Hypothalamus (tissue), 51 donors: ENCODE measurements around the gene CENPB.

Experiments
- DNase-seq, 51 donors: peaks; one replicate each; lab custom pipeline; 2025; lab: John Stamatoyannopoulos, UW

CENPB gene

DNA sequence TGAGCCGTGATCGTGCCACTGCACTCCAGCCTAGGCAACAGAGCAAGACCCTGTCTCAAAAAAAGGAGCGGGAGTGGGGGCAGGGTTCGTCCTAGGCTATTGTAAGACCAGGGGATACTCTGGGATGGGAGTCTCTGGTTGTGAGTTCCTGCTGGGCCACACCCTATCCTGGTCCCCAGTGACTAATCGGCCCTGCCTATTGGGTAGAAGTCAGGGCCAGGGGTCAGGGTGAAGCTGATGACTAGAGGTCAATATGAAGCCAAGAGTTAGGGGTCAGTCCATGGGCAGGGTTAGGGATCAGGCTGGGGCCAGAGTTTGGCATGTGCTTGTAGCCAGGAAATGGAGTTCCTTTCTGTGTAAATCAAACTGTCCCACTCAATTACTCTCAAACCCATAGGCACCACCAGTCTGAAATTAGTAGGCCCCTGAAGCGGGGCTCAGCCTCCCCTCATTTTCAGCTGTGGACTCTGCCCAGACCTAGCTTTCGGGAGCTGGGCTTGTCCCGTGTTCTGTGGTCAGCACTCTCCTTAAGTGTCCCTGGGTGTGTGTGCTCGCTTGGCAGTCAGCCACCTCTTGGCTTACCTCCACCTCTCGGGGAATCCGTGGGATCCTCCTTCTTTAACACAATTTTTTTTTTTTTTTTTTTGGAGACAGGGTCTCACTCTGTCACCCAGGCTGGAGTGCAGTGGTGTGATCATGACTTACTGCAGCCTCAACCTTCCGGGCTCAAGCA is 52.3 kb downstream of the CENPB start:
- DNase-seq = no peak
